IMR-90 (cell line): Measurements from ENCODE around the gene GUCY2C. TPM values are rescaled to one million over a fixed set of nuclear protein-coding genes. Genes with fewer than 3 reads are reported as not detected.
A peak's percentile ranks its signal among the peaks of the same experiment; 100 is the strongest.

ENCODE experiments used
- ATAC-seq: fragments of 200-7000 bp; cut with Tn5 transposase; 2 replicates; pipeline ENCODE4 v1.9.1; 2020; ENCODE audit warnings: low read depth, mild to moderate bottlenecking, moderate library complexity
- BruUV-seq: library from RNA; stranded (reverse); fragments of 400-500 nt; replicated peaks from 2 replicates; lab custom pipeline; 2021; lab: Mats Ljungman, UMichigan
- CTCF ChIA-PET: fragments of 300-600 bp; formaldehyde crosslinking; extraction: SDS; loops from one replicate; lab custom pipeline; 2021; ENCODE audit warnings: antibody characterized with exemption; lab: Yijun Ruan, JAX
- POLR2A ChIA-PET: fragments of 300-600 bp; sonication (Branson Sonifier 250); formaldehyde crosslinking; loops from one replicate; lab custom pipeline; 2022; ENCODE audit warnings: antibody characterized with exemption; ENCODE audit not compliant: unreplicated experiment; lab: Charles Lee
- DNase-seq: peaks from one replicate; pipeline ENCODE4 v3.0.0; 2013
- H2AFZ ChIP-seq: replicated peaks from 2 replicates; pipeline ENCODE3; 2013; ENCODE audit warnings: low read length, mild to moderate bottlenecking; ENCODE audit not compliant: poor library complexity
- H2AK5ac ChIP-seq: 2 replicates; pipeline ENCODE4 v1.6.1; 2013; ENCODE audit warnings: low read depth, low read length, inconsistent platforms
- H2AK9ac ChIP-seq: replicated peaks from 2 replicates; pipeline ENCODE3; 2013; ENCODE audit warnings: mild to moderate bottlenecking, low read depth, low read length, moderate library complexity; ENCODE audit not compliant: poor library complexity
- H2BK120ac ChIP-seq: 2 replicates; pipeline ENCODE4 v1.6.1; 2013; ENCODE audit warnings: low read depth, low read length, inconsistent platforms
- H2BK15ac ChIP-seq: 3 replicates; pipeline ENCODE4 v1.6.1; 2013; ENCODE audit warnings: low read depth, low read length, inconsistent platforms
- H2BK20ac ChIP-seq: 2 replicates; pipeline ENCODE4 v1.6.1; 2013; ENCODE audit warnings: low read depth, mild to moderate bottlenecking, inconsistent platforms, low read length, moderate library complexity
- H2BK5ac ChIP-seq: 2 replicates; pipeline ENCODE4 v1.6.1; 2013; ENCODE audit warnings: mild to moderate bottlenecking, low read depth, low read length, inconsistent platforms; ENCODE audit not compliant: poor library complexity, severe bottlenecking
- H3K14ac ChIP-seq: replicated peaks from 2 replicates; pipeline ENCODE4 v1.6.1; 2013; ENCODE audit warnings: low read depth, low read length, inconsistent platforms
- H3K18ac ChIP-seq: 2 replicates; pipeline ENCODE4 v1.6.1; 2013; ENCODE audit warnings: low read depth, low read length, control low read depth
- H3K23ac ChIP-seq: 2 replicates; pipeline ENCODE4 v1.6.1; 2013; ENCODE audit warnings: low read depth, low read length, inconsistent platforms
- H3K27ac ChIP-seq: 2 replicates; pipeline ENCODE4 v1.5.1; 2013; ENCODE audit warnings: mild to moderate bottlenecking, control low read depth, low read length; ENCODE audit not compliant: insufficient read depth
- H3K27me3 ChIP-seq: 2 replicates; pipeline ENCODE4 v1.6.1; 2013; ENCODE audit warnings: low read length; ENCODE audit not compliant: control insufficient read depth, insufficient read depth
- H3K36me3 ChIP-seq: 2 replicates; pipeline ENCODE4 v1.6.1; 2013; ENCODE audit warnings: low read length, mixed read lengths; ENCODE audit not compliant: control insufficient read depth, insufficient read depth
- H3K4ac ChIP-seq: 2 replicates; pipeline ENCODE4 v1.6.1; 2013; ENCODE audit warnings: low read depth, low read length, inconsistent platforms
- H3K4me1 ChIP-seq: 2 replicates; pipeline ENCODE4 v1.6.1; 2013; ENCODE audit warnings: low read length, mixed read lengths; ENCODE audit not compliant: control insufficient read depth, insufficient read depth
- H3K4me2 ChIP-seq: 2 replicates; pipeline ENCODE4 v1.6.1; 2013; ENCODE audit warnings: low read depth, mild to moderate bottlenecking, control low read depth, low read length, moderate library complexity
- H3K4me3 ChIP-seq: 2 replicates; pipeline ENCODE4 v1.5.1; 2013; ENCODE audit warnings: low read depth, mild to moderate bottlenecking, control low read depth, low read length, moderate library complexity; ENCODE audit not compliant: insufficient read depth
- H3K56ac ChIP-seq: 2 replicates; pipeline ENCODE4 v1.6.1; 2013; ENCODE audit warnings: low read length, inconsistent platforms; ENCODE audit not compliant: insufficient read depth; ENCODE audit errors: extremely low read depth
- H3K79me1 ChIP-seq, 2 experiments: 2 replicates each; pipeline ENCODE4 v1.6.1; 2013; ENCODE audit warnings: low read length in 2 of 2, inconsistent platforms in 1 of 2, low read depth in 1 of 2
- H3K9ac ChIP-seq: 2 replicates; pipeline ENCODE4 v1.6.1; 2013; ENCODE audit warnings: low read depth, low read length, control low read depth
- H3K9me1 ChIP-seq: 2 replicates; pipeline ENCODE4 v1.6.1; 2013; ENCODE audit warnings: low read length, inconsistent platforms; ENCODE audit not compliant: insufficient read depth
- H3K9me3 ChIP-seq: 2 replicates; pipeline ENCODE4 v1.6.1; 2013; ENCODE audit warnings: low read length; ENCODE audit not compliant: control insufficient read depth, insufficient read depth
- H4K20me1 ChIP-seq: 2 replicates; pipeline ENCODE4 v1.6.1; 2013; ENCODE audit warnings: low read length, inconsistent platforms; ENCODE audit not compliant: insufficient read depth
- H4K5ac ChIP-seq: 2 replicates; pipeline ENCODE4 v1.6.1; 2013; ENCODE audit warnings: mild to moderate bottlenecking, low read depth, low read length, control low read depth
- H4K8ac ChIP-seq, 2 experiments: 2 replicates each; pipeline ENCODE4 v1.6.1; 2013; ENCODE audit warnings: low read depth in 2 of 2, low read length in 2 of 2, control low read depth in 1 of 2, inconsistent platforms in 1 of 2
- H4K91ac ChIP-seq: 2 replicates; pipeline ENCODE4 v1.6.1; 2013; ENCODE audit warnings: low read depth, low read length, inconsistent platforms; ENCODE audit not compliant: insufficient read depth
- CEBPB ChIP-seq: IDR thresholded peaks from 2 replicates; pipeline ENCODE4 v1.6.1; 2012; ENCODE audit warnings: low read depth, low read length, improper control_type of control experiment
- MAZ ChIP-seq: IDR thresholded peaks from 2 replicates; pipeline ENCODE4 v1.6.1; 2012; ENCODE audit warnings: low read depth, mild to moderate bottlenecking, low read length, improper control_type of control experiment, moderate library complexity, borderline replicate concordance
- NFE2L2 ChIP-seq: fragments of 150-350 bp; IDR thresholded peaks from 2 replicates; pipeline ENCODE4 v1.6.1; 2016; ENCODE audit warnings: low read depth, mild to moderate bottlenecking, low read length
- RAD21 ChIP-seq: IDR thresholded peaks from 2 replicates; pipeline ENCODE4 v1.6.1; 2012; ENCODE audit warnings: low read length, improper control_type of control experiment
- RCOR1 ChIP-seq: IDR thresholded peaks from 2 replicates; pipeline ENCODE4 v1.6.1; 2012; ENCODE audit warnings: mild to moderate bottlenecking, low read length, improper control_type of control experiment; ENCODE audit not compliant: insufficient replicate concordance
- RFX5 ChIP-seq: IDR thresholded peaks from 2 replicates; pipeline ENCODE4 v1.8.0; 2012; ENCODE audit warnings: low read depth, mild to moderate bottlenecking, low read length, moderate library complexity
- SMC3 ChIP-seq: fragments of 150-350 bp; IDR thresholded peaks from 2 replicates; pipeline ENCODE4 v1.6.1; 2016; ENCODE audit warnings: low read depth, mild to moderate bottlenecking, antibody characterized with exemption, low read length, moderate library complexity
- WGBS, 2 experiments: methylation state at CpG; one replicate each; pipeline versions ENCODE4 v1.1.5 to v1.1.7; 2013; ENCODE audit warnings: missing lambda C conversion rate in 2 of 2; ENCODE audit not compliant: insufficient read length in 1 of 2; ENCODE audit errors: extremely low coverage in 2 of 2; 5-methylcytosine and 5-hydroxymethylcytosine counted together
- dilution Hi-C: fragments of 300-500 bp; cut with HindIII; formaldehyde crosslinking; loops from one replicate; pipeline ENCODE4 v1.14.3; 2018; ENCODE audit warnings: low sequenced_read_pairs; ENCODE audit not compliant: unreplicated experiment
- in situ Hi-C: fragments of 300-500 bp; cut with MboI; formaldehyde crosslinking; loops from 3 replicates; pipeline ENCODE4 v1.14.3; 2019; ENCODE audit warnings: low sequenced_read_pairs, inconsistent platforms, mixed read lengths
- intact Hi-C: fragments of 100-400 bp; cut with micrococcal nuclease; formaldehyde crosslinking; loops from 2 replicates; pipeline ENCODE4 v1.10.0; 2022
- polyA plus RNA-seq, 3 experiments: library from polyadenylated mRNA; depleted of rRNA; stranded (reverse); fragments of >200 nt; gene quantifications; 2 replicates each; pipeline ENCODE4 v1.2.3, GENCODE V29; 2012; ENCODE audit warnings: low replicate concordance in 1 of 3
- total RNA-seq: library from RNA; depleted of rRNA; stranded (reverse); fragments of >200 nt; gene quantifications from 2 replicates; pipeline ENCODE4 v1.2.3, GENCODE V29; 2012
- TF ChIP-seq, protein P1 (sequence below): conservative IDR thresholded peaks from 2 replicates; pipeline ENCODE4 v1.5.1; 2012; ENCODE audit warnings: mild to moderate bottlenecking, low read depth, low read length, improper control_type of control experiment

GUCY2C gene
- total and polyA plus RNA-seq, 2 of the 4 experiments (the other 2 are of a cell fraction): not detected

DNA sequence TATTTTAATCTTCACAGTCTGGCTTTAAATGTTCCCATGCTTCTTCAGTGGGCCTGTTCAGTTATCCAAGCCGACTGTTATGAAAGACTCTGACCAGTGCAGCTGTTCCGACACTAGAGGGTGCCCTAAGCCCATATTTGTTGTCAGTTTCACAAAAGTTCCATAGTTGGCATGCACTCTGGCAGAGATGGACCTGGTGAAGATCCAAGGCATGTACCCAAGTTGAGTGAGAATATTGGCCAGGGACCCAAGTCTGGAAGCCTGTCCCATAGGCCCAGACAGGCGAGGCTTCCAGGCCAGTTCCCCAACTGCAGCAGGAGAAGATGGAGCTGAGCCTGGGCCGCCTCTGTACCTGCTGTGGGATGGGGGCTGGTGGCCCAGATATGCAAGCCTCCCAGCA lies 27.4 kb upstream of the GUCY2C start:
- H4K20me1 ChIP-seq: no peaks in the 10 kb centered on the region
- no peak overlapping the region for H3K27ac ChIP-seq
- no peak overlapping the region for H2AK9ac ChIP-seq
- peak; percentile 58 for DNase-seq
- ATAC-seq: peak; percentile 80
- H3K79me1 ChIP-seq: no peaks in the 10 kb centered on the region
- no peak overlapping the region for H2BK5ac ChIP-seq
- no peaks in the 10 kb centered on the region for H3K4me1 ChIP-seq
- no peaks in the 10 kb centered on the region for H3K36me3 ChIP-seq
- intact Hi-C loops (loop anchor here (1.0 to 5.0 kb wide), 5 partner anchors 122 to 799 kb away; partner anchors contain the start of gene RERG), dilution Hi-C loops (no loop called here), in situ Hi-C loops (no loop called here)
- H3K14ac ChIP-seq: no peak overlapping the region
- H2AFZ ChIP-seq: peak overlapping the region; percentile 27
- WGBS, 2 experiments: 34% methylated on average over 3 of the region's 4 CpGs; no CpG with 5 or more reads in 1 of the 2 experiments
- no peak overlapping the region for H4K5ac ChIP-seq
- no peak overlapping the region for H3K23ac ChIP-seq
- no peak overlapping the region for H3K4me2 ChIP-seq
- H3K27me3 ChIP-seq: no peaks in the 10 kb centered on the region
- H3K56ac ChIP-seq: no peak overlapping the region
- no peak overlapping the region for H2AK5ac ChIP-seq
- H3K4ac ChIP-seq: no peak overlapping the region
- BruUV-seq: no TSS peak
- no peak overlapping the region for H2BK20ac ChIP-seq
- no peak overlapping the region for H3K9ac ChIP-seq
- H3K4me3 ChIP-seq: no peak overlapping the region
- H3K9me1 ChIP-seq: no peaks in the 10 kb centered on the region
- no peaks in the 10 kb centered on the region for H3K9me3 ChIP-seq
- ChIA-PET CTCF (interaction anchor here (0.7 kb wide), 1 partner anchor 207 kb away, joined by 3 read pairs; no protein-coding TSS in a partner anchor), POLR2A (no interaction called here)
- H4K8ac ChIP-seq: no peak overlapping the region
- no peak overlapping the region for H4K91ac ChIP-seq
- no peak overlapping the region for H2BK120ac ChIP-seq
- no peak overlapping the region for H3K18ac ChIP-seq
- H2BK15ac ChIP-seq: no peak overlapping the region
- TF ChIP-seq CEBPB (peak; percentile 57; the same call in 1 of the 2 replicates), MAZ (no peak), RFX5 (no peak), RAD21 (peak; percentile 78), NFE2L2 (no peak), SMC3 (peak; percentile 79), RCOR1 (no peak)
- TF ChIP-seq, protein P1, sequence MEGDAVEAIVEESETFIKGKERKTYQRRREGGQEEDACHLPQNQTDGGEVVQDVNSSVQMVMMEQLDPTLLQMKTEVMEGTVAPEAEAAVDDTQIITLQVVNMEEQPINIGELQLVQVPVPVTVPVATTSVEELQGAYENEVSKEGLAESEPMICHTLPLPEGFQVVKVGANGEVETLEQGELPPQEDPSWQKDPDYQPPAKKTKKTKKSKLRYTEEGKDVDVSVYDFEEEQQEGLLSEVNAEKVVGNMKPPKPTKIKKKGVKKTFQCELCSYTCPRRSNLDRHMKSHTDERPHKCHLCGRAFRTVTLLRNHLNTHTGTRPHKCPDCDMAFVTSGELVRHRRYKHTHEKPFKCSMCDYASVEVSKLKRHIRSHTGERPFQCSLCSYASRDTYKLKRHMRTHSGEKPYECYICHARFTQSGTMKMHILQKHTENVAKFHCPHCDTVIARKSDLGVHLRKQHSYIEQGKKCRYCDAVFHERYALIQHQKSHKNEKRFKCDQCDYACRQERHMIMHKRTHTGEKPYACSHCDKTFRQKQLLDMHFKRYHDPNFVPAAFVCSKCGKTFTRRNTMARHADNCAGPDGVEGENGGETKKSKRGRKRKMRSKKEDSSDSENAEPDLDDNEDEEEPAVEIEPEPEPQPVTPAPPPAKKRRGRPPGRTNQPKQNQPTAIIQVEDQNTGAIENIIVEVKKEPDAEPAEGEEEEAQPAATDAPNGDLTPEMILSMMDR: peak; percentile 74
